ENCODE results near the gene HOOK2.
"Not testable (repeated sequence)": the region's sequence is repeated elsewhere in the genome, so short reads cannot be mapped to it uniquely, and the experiment has no call there.

HOOK2 gene

GRCh38 chr19:12730064-12730463 is 45.3 kb downstream of the HOOK2 start:
- Histone ChIP-seq H3K4me1 (peaks cover 4% of the 10 kb centered on the region), H3K4me3 (ENCODE audit: low read depth, low read length) (no peak overlapping the region), H3K9me3 (ENCODE audit: control insufficient read depth, low read length) (no peaks in the 10 kb centered on the region), H3K27me3 (ENCODE audit: control insufficient read depth, insufficient read depth, low read length) (no peaks in the 10 kb centered on the region), H3K27ac (no peak overlapping the region), H3K79me2 (peaks cover 29% of the 10 kb centered on the region), H3K9ac (no peak overlapping the region), H3K4me2 (ENCODE audit: low read length) (no peak overlapping the region), H3K36me3 (ENCODE audit: control insufficient read depth, insufficient read depth, low read length) (no peaks in the 10 kb centered on the region), H2AFZ (no peak overlapping the region)
- TF ChIP-seq CTCF (IDR thresholded peaks at IDR 0.05) = no peak

DNA sequence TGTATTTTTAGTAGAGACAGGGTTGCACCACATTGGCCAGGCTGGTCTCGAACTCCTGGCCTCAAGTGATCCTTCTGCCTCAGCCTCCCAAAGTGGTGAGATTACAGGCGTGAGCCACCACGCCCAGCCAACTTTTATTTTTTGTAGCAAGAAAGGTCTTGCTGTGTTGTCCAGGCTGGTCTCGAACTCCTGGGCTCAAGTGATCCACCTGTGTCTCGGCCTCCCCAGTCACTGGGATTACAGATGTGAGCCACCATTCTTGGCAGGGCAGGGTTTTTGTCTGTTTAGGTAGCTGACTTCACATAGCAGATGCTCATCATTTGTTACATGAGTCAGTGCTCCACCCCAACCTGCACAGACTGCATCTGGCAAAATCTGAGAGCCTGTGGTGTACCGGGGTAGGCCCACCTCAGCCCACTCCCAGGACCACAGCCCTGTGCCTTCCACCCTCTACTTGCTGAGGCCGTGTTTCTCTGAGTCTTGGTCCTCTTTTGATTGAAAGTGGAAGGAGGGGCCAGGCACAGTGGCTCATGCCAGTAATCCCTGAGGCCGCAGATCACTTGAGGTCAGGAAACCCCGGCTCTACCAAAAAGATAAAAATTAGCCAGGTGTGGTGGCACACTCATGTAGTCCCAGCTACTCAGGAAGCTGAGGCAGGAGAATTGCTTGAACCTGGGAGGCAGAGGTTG is 47.5 kb downstream of the HOOK2 start:
- H3K79me2 ChIP-seq = peaks cover 17% of the 10 kb centered on the region
- no peak overlapping the region for H3K4me3 ChIP-seq (ENCODE audit: low read depth, low read length)
- TF ChIP-seq CTCF (IDR thresholded peaks at IDR 0.05) = no peak
- H3K27ac ChIP-seq = no peak overlapping the region
- no peak overlapping the region for H3K4me2 ChIP-seq (ENCODE audit: low read length)
- H3K9me3 ChIP-seq (ENCODE audit: control insufficient read depth, low read length) = no peaks in the 10 kb centered on the region
- no peaks in the 10 kb centered on the region for H3K27me3 ChIP-seq (ENCODE audit: control insufficient read depth, insufficient read depth, low read length)
- no peaks in the 10 kb centered on the region for H3K36me3 ChIP-seq (ENCODE audit: control insufficient read depth, insufficient read depth, low read length)
- no peak overlapping the region for H3K9ac ChIP-seq
- H3K4me1 ChIP-seq = peaks cover 17% of the 10 kb centered on the region
- H2AFZ ChIP-seq = no peak overlapping the region

GRCh38 chr19:12726988-12727316 is 48.4 kb downstream of the HOOK2 start:
- Histone ChIP-seq H3K79me2 (peaks cover 8% of the 10 kb centered on the region), H3K9ac (no peak overlapping the region), H3K4me1 (peaks cover 13% of the 10 kb centered on the region)

DNA sequence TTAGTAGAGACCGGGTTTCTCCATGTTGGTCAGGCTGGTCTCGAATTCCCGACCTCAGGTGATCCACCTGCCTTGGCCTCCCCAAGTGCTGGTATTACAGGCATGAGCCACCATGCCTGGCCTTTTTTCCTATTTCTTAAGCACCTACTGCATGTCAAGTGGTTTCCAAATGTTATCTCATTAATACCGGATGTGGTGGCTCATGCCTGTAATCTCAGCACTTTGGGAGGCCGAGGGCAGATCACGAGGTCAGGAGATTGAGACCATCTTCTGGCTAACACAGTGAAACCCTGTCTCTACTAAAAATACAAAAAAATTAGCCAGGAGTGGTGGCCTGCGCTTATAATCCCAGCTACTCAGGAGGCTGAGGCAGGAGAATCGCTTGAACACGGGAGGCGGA is 49.7 kb downstream of the HOOK2 start:
- H3K9me3 ChIP-seq (ENCODE audit: control insufficient read depth, low read length); H3K79me2 ChIP-seq; H3K27me3 ChIP-seq (ENCODE audit: control insufficient read depth, insufficient read depth, low read length); H3K4me2 ChIP-seq (ENCODE audit: low read length); H3K36me3 ChIP-seq (ENCODE audit: control insufficient read depth, insufficient read depth, low read length); H3K27ac ChIP-seq; H2AFZ ChIP-seq; H3K4me3 ChIP-seq (ENCODE audit: low read depth, low read length); H3K9ac ChIP-seq: not testable (repeated sequence)
- H3K4me1 ChIP-seq = peaks cover 13% of the 10 kb centered on the region

More at GRCh38 chr19:12726988-12727316, 48.4 kb downstream of the HOOK2 start:
- Histone ChIP-seq H3K36me3 (ENCODE audit: control insufficient read depth, insufficient read depth, low read length) (no peaks in the 10 kb centered on the region), H2AFZ (no peak overlapping the region), H3K4me3 (ENCODE audit: low read depth, low read length) (no peak overlapping the region), H3K4me2 (ENCODE audit: low read length) (no peak overlapping the region), H3K27me3 (ENCODE audit: control insufficient read depth, insufficient read depth, low read length) (no peaks in the 10 kb centered on the region), H3K9me3 (ENCODE audit: control insufficient read depth, low read length) (no peaks in the 10 kb centered on the region), H3K27ac (no peak overlapping the region)
- no peak for TF ChIP-seq CTCF (IDR thresholded peaks at IDR 0.05)

DNA sequence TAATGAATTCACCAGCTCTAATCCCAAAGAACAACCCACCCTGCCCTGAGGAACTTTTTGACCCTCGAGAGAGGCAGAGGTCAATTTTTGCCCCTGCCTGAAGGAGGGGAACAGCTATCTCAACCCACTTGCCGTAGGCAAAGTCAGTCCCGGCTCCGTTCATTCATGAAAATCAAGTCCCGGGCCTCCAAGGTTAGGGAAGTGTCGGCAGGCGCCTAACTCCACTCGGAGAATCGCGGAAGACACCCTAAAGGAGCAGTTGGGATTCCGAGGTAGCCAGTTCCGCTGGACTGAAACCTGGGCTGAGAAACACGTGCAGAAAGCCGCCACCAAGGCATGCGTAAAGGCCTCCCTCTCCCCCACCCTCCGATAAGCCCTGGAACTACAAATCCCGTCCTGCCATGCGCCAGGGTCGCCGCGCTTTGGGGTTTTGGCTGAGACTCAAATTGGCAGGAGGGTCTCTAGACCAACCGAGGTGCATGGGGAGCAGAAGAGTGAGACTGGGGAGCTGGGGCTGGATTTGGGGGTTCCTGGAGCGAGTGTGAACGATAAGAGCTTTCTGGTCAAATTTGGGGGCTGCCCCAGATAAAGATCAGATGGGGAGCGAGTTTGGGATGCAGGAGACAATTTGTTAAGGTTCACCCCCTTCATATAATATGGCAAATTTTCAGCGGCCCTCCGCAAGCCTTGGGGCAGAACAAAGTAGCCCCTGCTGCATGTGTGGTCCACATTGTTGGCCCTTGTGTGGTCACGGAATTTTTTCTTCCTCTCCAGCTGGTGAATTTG is 51.5 kb downstream of the HOOK2 start, which contains the start of gene TNPO2:
TSS of gene TNPO2 (minus strand) at position 292 of the 786 bp plus-strand sequence. CDS start 2,955 bp downstream, outside the sequence.
- H3K27me3 ChIP-seq (ENCODE audit: control insufficient read depth, insufficient read depth, low read length) = no peaks in the 10 kb centered on the region
- H3K9me3 ChIP-seq (ENCODE audit: control insufficient read depth, low read length) = no peaks in the 10 kb centered on the region
- H3K4me1 ChIP-seq = peaks cover 13% of the 10 kb centered on the region
- peak within 1 kb of the TSS; percentile 99 for H3K4me2 ChIP-seq (ENCODE audit: low read length)
- no peaks in the 10 kb centered on the region for H3K36me3 ChIP-seq (ENCODE audit: control insufficient read depth, insufficient read depth, low read length)
- no peak for TF ChIP-seq CTCF (IDR thresholded peaks at IDR 0.05)
- peak within 1 kb of the TSS; percentile 24 for H3K9ac ChIP-seq
- peak within 1 kb of the TSS; percentile 90 for H3K4me3 ChIP-seq (ENCODE audit: low read depth, low read length)
- H3K79me2 ChIP-seq = peaks cover 26% of the 10 kb centered on the region
- H3K27ac ChIP-seq = peak within 1 kb of the TSS; percentile 86
- H2AFZ ChIP-seq = peak within 1 kb of the TSS; percentile 99

All from parathyroid adenoma (tissue), 2 donors.